GM19023 (cell line): ENCODE data around the gene IL12RB2.
A peak's percentile ranks its signal among the peaks of the same experiment; 100 is the strongest.

Experiments used
- ATAC-seq: cut with Tn5 transposase; IDR thresholded peaks from one replicate; pipeline ENCODE4 v1.9.1; 2021; ENCODE audit warnings: mild to moderate bottlenecking, moderate library complexity; ENCODE audit not compliant: unreplicated experiment

IL12RB2 gene

GRCh38 chr1:67307251-67308060 lies at the start of gene IL12RB2:
IL12RB2 (plus strand) TSS chr1:67307873; CDS start chr1:67320369, 12,496 bp downstream.
- ATAC-seq: peak; percentile 63

GRCh38 chr1:67261680-67262079 lies 46.0 kb upstream of the IL12RB2 start:
- ATAC-seq: no peak

GRCh38 chr1:67262735-67263134 lies 44.9 kb upstream of the IL12RB2 start:
- ATAC-seq: no peak

- ATAC-seq: no peak
Observed at GRCh38 chr1:67264152-67264551, 43.5 kb upstream of the IL12RB2 start.

- ATAC-seq: no peak
Observed at GRCh38 chr1:67264899-67265298, 42.8 kb upstream of the IL12RB2 start.

GRCh38 chr1:67269061-67269460 lies 38.6 kb upstream of the IL12RB2 start:
- ATAC-seq: no peak

GRCh38 chr1:67270541-67270940 lies 37.1 kb upstream of the IL12RB2 start:
- ATAC-seq: no peak

GRCh38 chr1:67273591-67273990 lies 34.1 kb upstream of the IL12RB2 start:
- no peak for ATAC-seq

- ATAC-seq: no peak
Observed at GRCh38 chr1:67274623-67275325, 32.9 kb upstream of the IL12RB2 start.

- no peak for ATAC-seq
Observed at GRCh38 chr1:67280696-67281095, 27.0 kb upstream of the IL12RB2 start.

GRCh38 chr1:67281244-67281643 lies 26.4 kb upstream of the IL12RB2 start:
- ATAC-seq: no peak

- ATAC-seq: no peak
Observed at GRCh38 chr1:67285780-67286488, 21.7 kb upstream of the IL12RB2 start.

GRCh38 chr1:67290236-67290635 lies 17.4 kb upstream of the IL12RB2 start:
- no peak for ATAC-seq

GRCh38 chr1:67294836-67295617 lies 12.6 kb upstream of the IL12RB2 start:
- ATAC-seq: no peak

- no peak for ATAC-seq
Observed at GRCh38 chr1:67298762-67299161, 8.9 kb upstream of the IL12RB2 start.

- no peak for ATAC-seq
Observed at GRCh38 chr1:67299296-67299695, 8.4 kb upstream of the IL12RB2 start.

GRCh38 chr1:67300561-67300960 lies 7.1 kb upstream of the IL12RB2 start:
- no peak for ATAC-seq

GRCh38 chr1:67304023-67304422 lies 3.6 kb upstream of the IL12RB2 start:
- no peak for ATAC-seq

GRCh38 chr1:67306547-67306946 lies 1.1 kb upstream of the IL12RB2 start:
- no peak for ATAC-seq

- ATAC-seq: no peak
Observed at GRCh38 chr1:67308136-67308535, 463 bp downstream of the IL12RB2 start.

- no peak for ATAC-seq
Observed at GRCh38 chr1:67312615-67313014, 4.9 kb downstream of the IL12RB2 start.
